Cerebellar nuclear complex (tissue), 1 donor: ENCODE data around the gene CLEC4F.
"Not testable (repeated sequence)": the region's sequence is repeated elsewhere in the genome, so short reads cannot be mapped to it uniquely, and the experiment has no call there.

Experiments
- DNase-seq, 2 experiments: peaks; one replicate each; lab custom pipeline; 2025; lab: John Stamatoyannopoulos, UW

The CLEC4F gene

DNA sequence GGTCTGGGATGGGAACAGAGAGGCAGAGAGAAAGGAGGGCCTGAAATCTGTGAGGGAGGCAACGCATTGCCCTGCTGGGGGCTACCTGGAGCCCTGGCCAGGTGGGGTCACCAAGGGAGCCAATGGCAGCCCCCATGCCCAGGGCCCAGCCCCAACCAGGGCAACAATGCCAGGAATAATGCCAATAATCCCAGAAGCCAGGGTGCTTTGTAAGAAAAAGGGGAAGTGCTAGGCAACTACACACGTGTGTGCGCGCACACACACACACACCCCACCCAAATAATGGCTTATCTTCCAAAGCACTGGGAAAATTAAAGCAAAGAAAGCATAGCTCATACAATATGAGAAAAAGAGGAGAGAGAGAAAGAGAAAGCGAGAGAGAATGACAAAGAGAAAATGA is 7.0 kb upstream of the CLEC4F start:
- DNase-seq: no peak

DNA sequence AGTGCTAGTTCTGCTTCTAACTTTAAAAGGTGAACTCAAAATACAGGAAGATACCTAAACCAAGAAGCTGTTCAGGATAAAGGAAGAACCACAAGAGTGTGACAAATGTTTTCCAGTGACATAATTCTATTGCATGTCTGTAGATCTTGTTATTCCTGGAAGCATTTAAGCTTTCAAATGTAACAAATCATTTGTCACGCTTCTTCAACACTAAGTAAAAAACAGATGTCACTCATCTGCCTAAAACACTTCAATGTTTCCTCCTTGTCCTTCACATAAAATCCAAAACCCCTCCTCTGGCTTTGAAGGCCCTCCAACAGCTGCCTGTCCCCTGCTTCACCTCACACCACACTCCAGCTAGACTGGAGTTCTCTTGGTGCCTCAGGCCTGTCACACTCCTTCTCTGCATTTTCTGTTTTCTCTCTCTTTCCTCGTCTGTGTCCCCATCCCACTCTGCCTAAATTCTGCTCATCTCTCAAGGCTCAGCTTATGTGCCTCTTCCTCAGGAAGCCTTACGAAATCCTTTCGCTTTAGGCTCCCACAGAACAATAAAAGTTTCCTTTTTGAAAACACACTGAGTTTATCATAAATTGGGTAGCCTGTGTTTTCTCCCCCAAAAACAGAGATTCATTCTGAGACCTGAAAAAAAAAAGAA is 6.4 kb upstream of the CLEC4F start:
- no peak for DNase-seq

DNA sequence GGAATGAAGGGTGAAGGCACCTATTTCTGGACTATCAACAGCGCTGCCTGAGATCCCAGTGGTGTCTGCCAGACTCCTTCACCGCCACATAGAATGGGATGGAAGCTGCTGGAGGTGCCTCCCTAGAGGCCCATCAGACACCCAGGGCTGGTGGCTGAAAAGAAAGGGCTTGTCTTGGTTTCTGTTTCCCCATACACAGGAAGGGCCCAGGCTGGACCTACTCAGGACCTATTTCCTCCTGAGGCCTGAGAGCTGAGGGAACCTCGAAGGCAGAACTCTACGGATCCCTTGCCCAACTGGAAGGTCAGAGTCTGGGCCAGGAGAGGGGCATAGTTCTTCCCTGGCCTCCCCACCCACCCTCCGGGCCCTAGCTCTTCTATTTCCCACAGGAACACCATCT is 2.9 kb upstream of the CLEC4F start:
- no peak for DNase-seq

DNA sequence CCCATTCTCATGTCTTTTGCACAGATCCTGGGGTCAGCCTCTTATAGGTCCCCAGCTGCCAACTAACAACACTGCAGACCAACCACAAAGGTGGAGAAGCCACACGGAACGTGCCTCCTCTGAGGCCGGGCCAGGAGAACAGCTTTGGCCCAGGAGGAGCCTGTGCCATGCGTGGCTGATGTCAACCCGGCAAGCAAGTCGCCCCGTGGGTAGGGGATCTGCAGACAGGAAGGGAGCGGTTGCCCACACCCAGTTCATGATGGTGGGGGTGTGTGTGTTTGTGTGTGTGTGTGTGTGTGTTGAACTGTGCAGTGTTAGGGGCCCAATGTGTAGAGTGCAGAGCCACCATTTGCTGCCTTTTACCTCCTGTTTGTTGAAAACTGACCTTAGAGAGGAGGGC is 2.4 kb upstream of the CLEC4F start:
- no peak for DNase-seq

DNA sequence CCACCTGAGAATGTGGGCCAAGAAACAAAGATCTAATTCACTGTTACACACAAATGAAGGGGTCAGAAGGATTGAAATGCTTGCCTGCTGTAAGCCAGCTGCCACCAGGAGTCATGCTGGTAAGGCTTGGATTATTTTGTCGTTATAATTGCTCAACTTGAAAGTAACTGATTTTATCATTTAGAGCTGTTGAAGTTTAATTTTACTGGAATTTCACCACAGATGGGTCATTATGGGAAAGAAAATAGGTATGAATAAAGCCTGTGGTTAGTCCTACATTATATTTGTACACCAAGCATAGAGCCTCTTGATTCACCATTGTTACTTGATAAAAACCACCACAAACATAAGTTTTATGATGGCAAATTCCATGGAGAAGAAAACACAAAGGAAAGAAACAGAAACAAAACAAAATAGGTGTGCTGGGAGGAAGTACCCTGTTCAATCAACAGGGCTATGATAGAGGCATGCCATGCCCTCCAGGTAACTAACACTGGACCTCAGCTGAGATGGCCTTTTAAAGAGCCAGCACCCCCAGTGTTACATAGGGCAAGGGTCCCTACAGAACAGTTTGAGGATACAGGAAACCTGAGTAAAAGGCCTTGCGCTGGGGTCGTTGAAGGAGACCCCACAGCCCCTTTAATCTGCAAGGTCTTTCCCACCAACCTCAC is 3.0 kb downstream of the CLEC4F start:
- DNase-seq: no peak

DNA sequence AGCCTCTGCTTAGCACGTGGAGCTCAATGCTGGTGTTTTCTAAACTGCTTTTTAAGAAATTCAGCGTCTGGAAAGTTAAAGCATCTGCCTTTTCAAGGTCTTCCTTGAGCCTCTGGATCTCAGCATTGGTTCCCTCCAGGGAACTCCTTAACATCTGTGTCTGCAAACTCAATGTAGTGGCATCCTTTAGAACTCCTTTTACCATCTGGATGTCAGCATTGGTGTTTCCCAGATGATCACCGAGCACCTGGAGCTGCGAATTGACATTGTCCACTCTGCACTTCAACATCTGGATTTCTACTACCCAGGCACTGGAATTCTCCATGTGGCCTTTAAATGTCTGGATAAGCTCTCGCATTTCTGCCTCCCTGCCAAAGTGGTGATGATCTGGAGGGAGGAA is 3.7 kb downstream of the CLEC4F start:
- DNase-seq: no peak

DNA sequence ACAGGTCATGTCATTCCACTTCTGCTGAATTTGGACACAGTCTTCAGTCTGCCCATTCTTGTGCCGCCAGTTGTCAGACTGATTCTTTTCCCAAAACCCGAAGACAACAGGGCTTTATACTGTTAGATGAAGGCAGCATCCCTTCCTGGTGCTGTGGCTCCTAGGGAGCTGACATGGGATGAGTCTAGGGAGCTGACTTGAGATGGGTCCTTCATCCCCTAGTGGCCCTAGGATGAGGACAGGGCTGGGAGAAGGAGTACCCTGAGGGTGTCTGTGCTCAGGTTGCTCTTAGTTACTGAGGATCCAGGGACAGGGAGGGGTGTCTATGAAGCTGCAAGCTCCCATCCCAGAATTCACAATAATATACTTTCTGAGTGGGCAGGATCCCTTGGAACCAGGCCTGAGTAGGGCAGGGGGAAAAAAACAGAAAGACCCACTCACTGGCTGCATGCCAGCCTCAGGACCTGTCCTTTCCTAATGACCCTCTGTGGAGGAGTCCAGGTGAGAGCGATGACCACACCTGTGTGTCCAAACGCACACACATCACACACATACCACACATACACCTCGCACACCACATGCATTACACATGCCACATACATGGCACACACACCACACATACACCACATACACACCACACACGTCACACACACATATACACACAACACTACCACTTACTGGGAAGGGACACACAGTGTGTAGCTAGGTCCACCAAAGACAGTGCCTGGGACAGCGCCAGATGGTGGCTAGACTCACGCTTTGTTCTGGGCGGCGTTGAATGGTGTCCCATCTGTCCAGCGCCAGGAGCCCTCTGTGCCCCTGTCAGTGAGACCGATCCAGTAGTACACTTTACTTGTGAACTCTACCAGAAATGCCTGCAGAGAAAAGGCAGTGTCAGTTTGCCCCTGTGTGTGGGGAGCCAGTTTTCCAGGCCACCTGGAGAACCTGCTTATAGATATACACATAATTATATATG is 11.1 kb downstream of the CLEC4F start:
- no peak for DNase-seq

DNA sequence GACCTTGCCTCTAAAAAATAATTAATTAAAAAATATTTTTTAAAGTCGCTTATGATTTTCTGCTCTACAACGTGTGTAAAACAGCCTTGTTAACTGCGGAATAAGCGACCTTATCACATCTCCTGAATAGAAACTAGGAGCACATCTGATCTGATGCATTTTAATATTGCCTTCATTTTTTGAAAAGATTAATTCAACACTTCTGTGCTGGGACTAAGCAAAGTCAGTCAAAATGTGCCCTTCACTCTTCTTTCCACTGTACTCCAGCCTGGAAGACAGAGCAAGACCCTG is 12.6 kb downstream of the CLEC4F start:
- no peak for DNase-seq

DNA sequence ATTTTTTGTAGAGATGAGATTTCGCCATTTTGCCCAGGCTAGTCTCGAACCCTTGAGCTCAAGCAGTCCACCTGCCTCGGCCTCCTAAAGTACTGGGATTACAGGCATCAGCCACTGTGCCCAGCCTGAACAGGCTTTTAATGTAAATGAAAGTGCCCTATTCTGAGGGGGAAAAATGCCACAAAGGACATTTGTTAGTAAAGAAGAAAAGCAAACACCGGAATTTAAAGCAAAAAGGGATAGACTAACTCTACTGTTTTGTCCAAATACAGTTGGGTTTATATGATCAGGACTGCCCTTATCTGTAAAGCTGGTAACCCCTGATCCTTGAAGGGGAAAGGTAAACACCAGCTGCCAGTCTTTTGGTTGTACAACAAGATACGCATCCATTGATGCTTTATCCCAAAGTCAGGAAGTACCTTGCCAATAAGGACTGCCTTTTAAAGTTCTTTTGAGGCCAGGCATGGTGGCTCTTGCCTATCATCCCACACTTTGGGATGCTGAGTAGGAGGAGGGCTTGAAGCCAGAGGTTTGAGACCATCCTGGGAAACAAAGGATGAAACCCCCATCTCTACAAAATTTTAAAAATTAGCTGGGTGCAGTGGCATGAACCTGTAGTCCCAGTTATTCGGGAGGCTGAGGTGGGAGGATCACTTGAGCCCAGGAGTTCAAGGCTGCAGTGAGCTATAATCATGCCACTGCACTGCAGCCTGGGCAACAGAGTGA is 13.1 kb downstream of the CLEC4F start:
- no peak for DNase-seq

DNA sequence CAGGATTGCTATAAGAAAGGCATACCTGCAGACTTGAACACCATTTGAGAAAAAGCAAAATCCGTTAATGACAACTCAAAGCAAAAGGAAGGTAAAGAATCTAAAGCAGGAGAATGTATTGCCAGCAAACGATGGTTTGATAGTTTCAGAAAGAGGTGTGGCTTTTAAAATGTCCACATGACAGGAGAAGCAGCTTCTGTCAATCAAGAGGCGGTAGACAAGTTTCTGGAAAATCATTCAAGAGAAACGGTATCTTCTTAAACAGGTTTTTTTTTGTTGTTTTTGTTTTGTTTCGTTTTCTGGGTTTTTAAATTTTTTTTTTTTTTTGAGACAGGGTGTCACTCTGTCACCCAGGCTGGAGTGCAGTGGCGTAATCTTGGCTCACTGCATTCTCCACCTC is 13.8 kb downstream of the CLEC4F start:
- DNase-seq: no peak

DNA sequence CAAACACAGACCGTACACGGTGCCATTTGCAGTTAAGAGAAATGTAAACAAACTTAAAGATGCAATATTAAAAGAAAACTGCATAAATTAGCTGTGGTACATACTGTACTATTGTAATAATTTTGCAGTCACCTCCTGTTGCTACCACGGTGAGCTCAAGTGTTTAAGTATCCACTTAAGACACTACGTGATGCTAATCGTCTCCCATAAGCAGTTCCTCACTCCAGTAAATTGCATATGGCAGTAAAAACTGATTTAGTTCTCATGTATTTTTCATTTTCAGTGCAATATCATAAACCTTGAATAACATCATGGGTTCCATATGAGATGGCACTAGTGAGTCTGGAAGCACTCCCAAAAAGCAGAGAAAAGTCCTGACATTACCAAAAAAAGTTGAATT is 14.4 kb downstream of the CLEC4F start:
- no peak for DNase-seq

DNA sequence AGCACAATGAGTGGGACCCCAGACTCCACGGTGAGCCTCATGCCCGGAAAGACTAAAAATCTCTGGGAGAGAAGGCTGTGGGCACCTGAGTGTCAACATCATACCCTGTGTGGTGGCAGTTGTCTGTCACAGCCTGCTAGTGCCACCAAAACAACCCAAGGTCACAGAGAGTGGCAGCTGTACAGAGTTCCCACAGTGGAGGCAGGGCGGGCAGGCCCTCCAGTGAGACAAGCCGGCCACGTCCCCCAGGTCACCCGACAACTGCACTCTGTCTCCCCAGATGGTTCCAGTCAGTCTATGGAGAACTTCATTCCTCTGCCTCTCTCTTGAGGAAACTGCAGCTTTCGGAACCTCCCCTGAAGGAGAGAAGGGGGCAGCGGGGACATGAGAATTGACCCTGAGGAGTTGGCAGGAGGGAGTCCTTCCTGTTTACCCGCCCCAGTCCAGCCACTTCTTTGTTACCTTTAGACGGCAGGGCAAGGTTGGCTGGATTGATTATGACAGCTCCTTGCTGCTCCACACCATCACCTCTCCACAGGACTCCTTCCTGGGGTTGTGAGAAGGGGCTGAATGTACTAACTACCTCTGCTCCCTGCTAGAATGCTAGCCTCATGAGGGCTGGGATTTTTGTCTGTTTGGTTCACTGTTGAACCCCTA is 18.7 kb downstream of the CLEC4F start:
- DNase-seq: no peak

DNA sequence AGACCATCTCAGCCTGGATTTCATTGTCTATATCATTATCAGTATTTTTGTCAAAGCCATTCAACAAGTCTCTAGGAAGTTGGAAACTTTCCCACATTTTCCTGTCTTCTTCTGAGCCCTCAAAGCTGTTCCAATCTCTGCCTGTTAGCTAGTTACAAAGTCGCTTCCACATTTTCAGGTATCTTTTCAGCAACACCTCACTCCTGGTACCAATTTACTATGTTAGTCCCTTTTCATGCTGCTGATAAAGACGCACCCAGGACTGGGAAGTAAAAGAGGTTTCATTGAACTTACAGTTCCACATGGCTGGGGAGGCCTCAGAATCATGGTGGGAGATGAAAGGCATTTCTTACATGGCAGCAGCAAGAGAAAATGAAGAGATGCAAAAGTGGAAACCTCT is 20.7 kb downstream of the CLEC4F start:
- no peak for DNase-seq

DNA sequence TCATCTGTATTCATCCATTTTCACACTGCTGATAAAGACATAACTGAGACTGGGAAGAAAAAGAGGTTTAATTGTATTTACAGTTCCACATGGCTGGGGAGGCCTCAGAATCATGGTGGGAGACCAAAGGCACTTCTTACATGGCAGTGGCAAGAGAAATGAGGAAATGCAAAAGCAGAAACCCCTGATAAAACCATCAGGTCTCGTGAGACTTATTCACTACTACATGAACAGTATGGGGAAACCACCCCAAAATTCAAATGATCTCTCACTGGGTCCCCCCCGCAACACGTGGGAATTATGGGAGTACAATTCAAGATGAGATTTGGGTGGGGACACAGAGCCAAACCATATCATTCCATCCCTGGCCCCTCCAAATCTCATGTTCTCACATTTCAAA is 22.4 kb downstream of the CLEC4F start:
- DNase-seq: not testable (repeated sequence)

DNA sequence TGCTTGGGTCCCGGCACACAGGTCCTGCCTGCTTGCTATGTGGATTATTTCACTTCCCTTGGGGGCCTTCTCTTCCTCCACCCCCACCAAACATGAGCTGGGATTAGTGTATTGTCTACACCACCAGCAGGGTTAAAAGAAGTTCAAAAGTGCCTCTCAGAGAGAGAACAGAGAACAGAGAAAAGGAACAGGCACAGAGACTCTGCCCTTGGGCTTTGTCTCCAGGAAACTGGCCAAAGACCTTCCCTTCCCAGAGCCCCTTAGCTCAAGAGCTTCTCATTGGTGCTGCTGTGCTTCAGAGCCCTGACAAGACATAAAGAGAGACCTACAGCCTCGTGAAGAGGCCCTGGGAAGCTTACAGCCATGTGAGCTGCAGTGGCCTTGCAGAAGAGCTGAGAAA is 22.9 kb downstream of the CLEC4F start:
- no peak for DNase-seq

DNA sequence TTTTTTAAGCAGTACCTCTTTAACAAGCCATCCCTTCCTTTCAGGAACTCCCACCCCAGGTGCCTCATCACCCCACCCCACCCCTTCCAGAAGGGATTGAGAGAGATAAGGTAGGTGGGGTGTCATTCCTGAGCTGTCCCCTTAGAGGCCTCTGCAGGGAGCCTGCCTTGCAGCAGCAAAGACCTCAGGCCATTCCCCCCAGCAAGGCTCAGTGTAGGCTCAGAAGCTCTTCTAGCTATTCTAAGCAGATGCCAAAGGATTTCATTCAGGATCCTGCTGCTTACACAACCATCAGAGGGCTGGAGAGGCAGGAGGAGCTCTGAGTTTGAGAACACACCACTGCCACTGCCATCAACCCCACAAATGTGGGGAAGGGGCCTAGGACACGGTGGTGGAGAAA is 24.1 kb downstream of the CLEC4F start:
- no peak for DNase-seq

DNA sequence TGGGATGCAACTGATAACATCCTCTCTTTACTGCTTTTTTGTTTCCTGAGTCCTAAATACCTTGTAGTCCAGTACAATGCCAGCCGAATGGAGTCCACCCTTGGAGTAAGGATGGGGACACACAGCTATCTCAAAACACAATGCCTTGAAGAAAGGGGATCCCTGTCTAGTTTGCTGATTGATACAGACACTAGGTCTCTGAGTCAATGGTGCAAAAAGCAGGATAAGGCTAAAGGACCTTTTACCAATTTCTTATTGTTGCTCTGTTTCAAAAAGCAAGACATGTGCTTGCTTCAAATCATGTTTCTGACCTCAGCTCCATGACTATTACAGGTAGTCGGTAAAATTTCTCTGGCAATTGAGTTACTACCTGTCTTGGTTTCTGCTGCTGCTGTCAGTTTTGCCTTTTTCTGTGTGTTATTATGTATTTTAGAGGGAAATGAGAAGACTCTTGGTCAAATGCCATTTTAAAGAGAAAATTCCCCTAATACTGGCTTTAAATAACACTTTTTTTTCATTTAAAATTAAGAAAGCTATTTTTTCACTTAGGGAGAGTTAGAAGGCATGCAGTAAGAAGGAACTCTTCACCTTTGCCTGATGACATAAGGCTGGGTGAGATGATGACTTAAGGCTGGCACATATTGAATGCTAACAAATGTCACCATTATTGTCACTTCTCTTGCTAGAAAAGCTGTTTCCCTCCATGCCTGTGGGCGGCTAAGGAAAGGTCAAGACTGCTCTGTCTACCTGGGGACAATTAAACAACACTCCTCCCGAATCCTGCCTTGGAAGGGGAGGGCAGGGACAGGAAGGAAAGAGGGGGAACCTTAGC is 25.0 kb downstream of the CLEC4F start:
- no peak for DNase-seq

DNA sequence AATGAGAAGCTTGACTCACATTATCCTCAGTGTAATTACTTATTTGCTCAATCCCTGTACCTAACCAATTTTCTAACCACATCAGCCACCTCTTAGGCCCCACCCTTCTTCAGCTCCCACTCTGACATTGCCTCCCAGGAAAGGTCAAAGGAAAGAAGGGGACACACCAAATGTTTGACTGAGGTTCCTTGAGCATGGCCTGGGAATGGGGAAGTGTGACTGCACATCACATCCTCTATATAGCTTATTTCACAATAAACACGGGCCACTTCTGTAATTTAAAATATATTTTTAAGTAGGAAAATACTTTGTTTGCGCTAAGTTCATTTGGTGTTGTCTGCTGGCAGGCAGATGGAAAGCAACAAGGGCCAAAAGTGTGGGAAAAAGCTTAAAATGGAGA is 26.9 kb downstream of the CLEC4F start:
- no peak for DNase-seq

DNA sequence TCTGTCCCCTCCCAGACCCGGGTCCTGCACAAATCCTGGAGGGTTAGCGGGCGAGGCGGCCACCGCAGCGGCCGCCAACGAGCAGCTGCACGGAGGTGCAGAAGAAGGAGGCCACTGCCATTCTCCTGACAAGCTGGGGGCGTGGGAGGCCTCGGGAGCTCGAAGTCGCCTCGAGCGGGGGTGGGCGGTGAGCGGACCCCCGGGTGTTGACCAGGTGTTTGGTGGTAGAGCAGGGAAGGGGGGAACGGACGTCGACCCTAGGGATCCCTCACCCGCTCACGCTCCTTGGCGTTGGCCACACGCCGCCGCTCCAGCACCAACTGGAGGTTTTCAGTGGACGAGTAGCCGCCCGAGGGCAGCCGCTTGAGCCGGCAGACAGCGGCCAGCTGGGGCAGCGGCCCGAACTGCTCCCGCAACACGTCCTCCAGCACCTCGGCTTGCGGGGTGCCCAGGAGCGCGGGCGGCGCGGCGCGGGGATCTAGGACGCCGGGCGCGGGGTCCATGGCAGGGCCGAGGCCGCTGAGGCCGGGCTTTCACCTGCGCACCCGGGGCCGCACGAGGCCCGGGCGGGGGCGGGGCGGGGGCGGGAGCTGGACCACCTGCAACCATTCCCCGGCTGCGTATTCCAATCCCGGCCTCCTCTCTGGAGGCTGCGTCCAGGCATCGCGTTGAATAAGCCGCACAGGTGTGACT is 30.1 kb downstream of the CLEC4F start, which contains the start of gene FIGLA:
Gene FIGLA, minus strand, starts transcription at position 508 of the 693 bp plus-strand sequence. Its CDS starts 5 bp downstream, at position 503.
- DNase-seq: no peak
